Upper lobe of right lung (tissue), 1 donor: ENCODE results near the gene TPD52L1. TPM values are rescaled to one million over a fixed set of nuclear protein-coding genes. Genes with fewer than 3 reads are reported as not detected.

Experiments
- ATAC-seq: fragments of 200-7000 bp; cut with Tn5 transposase; one replicate; pipeline ENCODE4 v1.9.1; 2020; ENCODE audit warnings: mild to moderate bottlenecking, moderate library complexity
- DNase-seq: peaks from one replicate; pipeline ENCODE4 v3.0.0-alpha.2; 2020
- H3K27ac ChIP-seq: fragments of 200-600 bp; one replicate; pipeline ENCODE4 v1.8.0; 2022
- H3K27me3 ChIP-seq: fragments of 200-600 bp; one replicate; pipeline ENCODE4 v1.8.0; 2022; ENCODE audit warnings: mild to moderate bottlenecking
- H3K36me3 ChIP-seq: fragments of 200-600 bp; one replicate; pipeline ENCODE4 v1.8.0; 2022
- H3K4me1 ChIP-seq: fragments of 200-600 bp; one replicate; pipeline ENCODE4 v1.8.0; 2022
- H3K4me3 ChIP-seq: fragments of 200-600 bp; one replicate; pipeline ENCODE4 v1.8.0; 2022; ENCODE audit warnings: mild to moderate bottlenecking
- H3K9me3 ChIP-seq: fragments of 200-600 bp; one replicate; pipeline ENCODE4 v1.8.0; 2022
- intact Hi-C: fragments of 100-400 bp; cut with DNase I; formaldehyde crosslinking; loops from one replicate; pipeline ENCODE4 v1.11.0; 2022
- total RNA-seq: library from RNA; stranded (reverse); fragmentation: NEBNext Ultra II Directional; extraction: Animal tissue kit (Norgen Biotek cat#: 25700); gene quantifications from one replicate; pipeline ENCODE4 v1.2.1, GENCODE V29; 2021
- TF ChIP-seq, protein P1 (sequence below): fragments of 200-600 bp; IDR thresholded peaks from one replicate; pipeline ENCODE4 v1.8.0; 2022; ENCODE audit warnings: antibody characterized with exemption
- donor health status: DM: no; HTN: yes; CAD: no; lungs with severe emphysema.

Gene TPD52L1
- total RNA-seq, 1 donor from 2014 or later: 24.5 TPM

DNA sequence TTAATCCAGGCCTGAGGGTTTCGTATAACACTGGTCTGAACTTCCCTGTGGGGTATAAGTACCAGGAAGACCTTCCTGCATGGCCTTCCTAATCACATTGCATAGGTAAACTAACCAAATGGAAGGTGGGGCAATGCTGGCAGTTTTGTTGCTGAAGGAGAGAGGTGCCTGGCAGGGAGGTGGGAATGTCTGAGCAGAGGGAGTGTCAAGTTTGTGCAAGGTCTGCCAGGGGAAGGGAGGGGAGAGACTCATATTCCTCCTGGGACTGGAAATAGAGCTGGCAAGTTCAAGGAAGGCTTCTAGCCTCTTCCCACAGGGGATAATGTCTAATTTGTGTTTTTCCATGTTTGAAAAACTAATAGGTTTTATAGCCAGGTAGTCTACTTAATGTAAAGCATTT lies 77.6 kb downstream of the TPD52L1 start:
- H3K27me3 ChIP-seq: no peaks in the 10 kb centered on the region
- TF ChIP-seq, protein P1, sequence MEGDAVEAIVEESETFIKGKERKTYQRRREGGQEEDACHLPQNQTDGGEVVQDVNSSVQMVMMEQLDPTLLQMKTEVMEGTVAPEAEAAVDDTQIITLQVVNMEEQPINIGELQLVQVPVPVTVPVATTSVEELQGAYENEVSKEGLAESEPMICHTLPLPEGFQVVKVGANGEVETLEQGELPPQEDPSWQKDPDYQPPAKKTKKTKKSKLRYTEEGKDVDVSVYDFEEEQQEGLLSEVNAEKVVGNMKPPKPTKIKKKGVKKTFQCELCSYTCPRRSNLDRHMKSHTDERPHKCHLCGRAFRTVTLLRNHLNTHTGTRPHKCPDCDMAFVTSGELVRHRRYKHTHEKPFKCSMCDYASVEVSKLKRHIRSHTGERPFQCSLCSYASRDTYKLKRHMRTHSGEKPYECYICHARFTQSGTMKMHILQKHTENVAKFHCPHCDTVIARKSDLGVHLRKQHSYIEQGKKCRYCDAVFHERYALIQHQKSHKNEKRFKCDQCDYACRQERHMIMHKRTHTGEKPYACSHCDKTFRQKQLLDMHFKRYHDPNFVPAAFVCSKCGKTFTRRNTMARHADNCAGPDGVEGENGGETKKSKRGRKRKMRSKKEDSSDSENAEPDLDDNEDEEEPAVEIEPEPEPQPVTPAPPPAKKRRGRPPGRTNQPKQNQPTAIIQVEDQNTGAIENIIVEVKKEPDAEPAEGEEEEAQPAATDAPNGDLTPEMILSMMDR: no peak
- H3K9me3 ChIP-seq: no peaks in the 10 kb centered on the region
- no peak overlapping the region for H3K4me3 ChIP-seq
- no peak overlapping the region for H3K27ac ChIP-seq
- no peaks in the 10 kb centered on the region for H3K36me3 ChIP-seq
- no peak for DNase-seq
- peaks cover 3% of the 10 kb centered on the region for H3K4me1 ChIP-seq
- peak; percentile 45 for ATAC-seq
- intact Hi-C loops: no loop called here

GRCh38 chr6:125231574-125232343 lies 78.2 kb downstream of the TPD52L1 start:
- H3K36me3 ChIP-seq: no peaks in the 10 kb centered on the region
- TF ChIP-seq, protein P1: no peak
- H3K4me3 ChIP-seq: no peak overlapping the region
- peaks cover 3% of the 10 kb centered on the region for H3K4me1 ChIP-seq
- no peaks in the 10 kb centered on the region for H3K9me3 ChIP-seq
- intact Hi-C loops: no loop called here
- no peaks in the 10 kb centered on the region for H3K27me3 ChIP-seq
- no peak overlapping the region for H3K27ac ChIP-seq
- no peak for ATAC-seq
- DNase-seq: no peak

DNA sequence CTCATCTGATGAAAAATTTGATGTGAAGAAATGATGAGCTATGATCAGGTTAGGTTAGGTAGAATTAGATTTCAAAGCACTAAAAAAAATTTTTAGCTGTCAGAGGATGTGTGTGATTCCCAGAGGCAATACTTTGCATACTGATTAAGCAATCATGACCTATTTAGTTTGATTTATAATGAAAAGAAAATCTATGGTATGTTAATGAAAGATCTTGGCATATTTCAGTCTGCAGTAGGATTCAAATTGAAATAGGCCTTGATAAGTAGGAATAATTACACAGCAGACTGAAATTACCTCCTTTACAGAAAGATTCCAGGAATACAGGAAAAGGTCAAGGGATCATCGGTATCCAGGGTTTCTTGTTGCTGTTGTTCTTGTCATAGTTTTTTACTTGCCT lies 78.9 kb downstream of the TPD52L1 start:
- intact Hi-C loops: no loop called here
- no peaks in the 10 kb centered on the region for H3K36me3 ChIP-seq
- no peak overlapping the region for H3K4me3 ChIP-seq
- no peaks in the 10 kb centered on the region for H3K27me3 ChIP-seq
- peak overlapping the region; percentile 33 for H3K27ac ChIP-seq
- ATAC-seq (no peak), DNase-seq (no peak)
- peaks cover 3% of the 10 kb centered on the region for H3K4me1 ChIP-seq
- TF ChIP-seq, protein P1: no peak
- H3K9me3 ChIP-seq: no peaks in the 10 kb centered on the region

DNA sequence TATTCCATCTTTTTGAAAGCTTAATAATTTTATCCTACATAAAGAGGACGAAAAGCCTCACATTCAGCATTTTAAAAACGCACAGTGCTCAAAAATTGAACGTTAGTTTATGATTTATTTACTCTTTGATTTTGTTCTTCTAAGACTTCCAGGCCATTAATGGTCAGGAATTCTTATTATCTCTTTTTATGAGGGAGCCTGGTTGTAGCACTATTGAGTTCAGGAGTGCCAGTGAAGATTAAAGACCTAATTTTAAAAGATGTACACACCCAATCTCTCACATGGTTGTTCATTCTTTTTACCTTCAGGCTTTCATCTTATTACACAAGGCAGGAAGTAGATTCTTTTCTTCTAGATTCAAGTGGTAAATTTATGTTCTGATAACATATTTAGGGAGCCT lies 79.6 kb downstream of the TPD52L1 start:
- H3K4me3 ChIP-seq: no peak overlapping the region
- ATAC-seq (no peak), DNase-seq (no peak)
- H3K27me3 ChIP-seq: no peaks in the 10 kb centered on the region
- intact Hi-C loops: no loop called here
- H3K36me3 ChIP-seq: no peaks in the 10 kb centered on the region
- H3K27ac ChIP-seq: peak overlapping the region; percentile 33
- TF ChIP-seq, protein P1: no peak
- peaks cover 3% of the 10 kb centered on the region for H3K4me1 ChIP-seq
- no peaks in the 10 kb centered on the region for H3K9me3 ChIP-seq

DNA sequence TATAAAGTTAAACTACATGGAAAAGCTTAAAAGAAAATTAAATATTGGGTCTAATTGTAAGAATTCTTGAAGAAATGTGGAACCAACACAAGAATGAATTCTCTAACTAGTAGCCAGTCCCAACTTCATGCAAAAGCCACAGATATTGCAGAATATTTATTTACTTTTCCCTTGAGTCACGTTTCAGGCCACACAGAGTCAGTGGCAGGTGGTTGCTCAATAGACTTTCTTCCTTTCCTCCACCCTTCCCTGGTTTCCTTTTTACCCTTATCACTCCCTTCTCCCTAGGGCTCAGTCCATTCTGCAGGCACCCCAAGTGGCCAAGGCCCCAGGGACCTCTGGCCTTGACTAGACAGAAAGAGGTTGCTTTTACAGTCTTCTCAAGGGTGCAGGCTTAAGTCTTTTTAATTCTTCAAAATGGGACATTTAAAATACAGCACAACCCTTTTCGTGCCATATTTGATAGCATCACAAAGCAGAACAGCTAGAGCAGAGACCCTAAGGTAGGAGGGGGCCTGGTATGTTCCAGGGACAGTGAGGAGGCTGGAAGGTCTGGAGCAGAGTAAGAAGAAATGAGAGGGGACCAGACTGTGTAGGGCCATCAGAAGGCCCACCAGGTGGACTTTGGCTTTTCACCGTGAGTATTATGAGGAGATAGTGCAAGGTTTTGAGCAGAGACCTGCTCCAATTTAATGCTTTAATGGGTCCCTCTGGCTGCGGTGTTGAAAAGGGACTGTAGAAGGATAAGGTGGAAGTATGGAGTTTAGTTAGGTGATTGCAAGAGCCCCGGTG lies 83.2 kb downstream of the TPD52L1 start:
- no peak overlapping the region for H3K4me3 ChIP-seq
- TF ChIP-seq, protein P1: no peak
- DNase-seq: no peak

More for the DNA sequence above, 83.2 kb downstream of the TPD52L1 start:
- H3K27ac ChIP-seq: no peak overlapping the region
- intact Hi-C loops: no loop called here
- peak; percentile 39 for ATAC-seq
- H3K36me3 ChIP-seq: no peaks in the 10 kb centered on the region
- H3K27me3 ChIP-seq: no peaks in the 10 kb centered on the region
- H3K9me3 ChIP-seq: peaks cover 4% of the 10 kb centered on the region
- H3K4me1 ChIP-seq: peaks cover 3% of the 10 kb centered on the region
